NT2/D1 (cell line): ENCODE results near the gene GSTM4.

ENCODE experiments used
- SUZ12 ChIP-seq: IDR thresholded peaks from 2 replicates; pipeline ENCODE4 v1.6.1; 2011; ENCODE audit not compliant: insufficient read length, insufficient read depth; ENCODE audit errors: extremely low read depth
- ZNF274 ChIP-seq: IDR thresholded peaks from 2 replicates; pipeline ENCODE4 v1.6.1; 2011; ENCODE audit warnings: mild to moderate bottlenecking, low read depth, low read length

GRCh38 chr1:109637446-109637845 lies 18.5 kb upstream of the GSTM4 start:
- no peak for TF ChIP-seq ZNF274
- no peak for TF ChIP-seq SUZ12
